Measurements from ENCODE around the gene EIF4G1.

The EIF4G1 gene

DNA sequence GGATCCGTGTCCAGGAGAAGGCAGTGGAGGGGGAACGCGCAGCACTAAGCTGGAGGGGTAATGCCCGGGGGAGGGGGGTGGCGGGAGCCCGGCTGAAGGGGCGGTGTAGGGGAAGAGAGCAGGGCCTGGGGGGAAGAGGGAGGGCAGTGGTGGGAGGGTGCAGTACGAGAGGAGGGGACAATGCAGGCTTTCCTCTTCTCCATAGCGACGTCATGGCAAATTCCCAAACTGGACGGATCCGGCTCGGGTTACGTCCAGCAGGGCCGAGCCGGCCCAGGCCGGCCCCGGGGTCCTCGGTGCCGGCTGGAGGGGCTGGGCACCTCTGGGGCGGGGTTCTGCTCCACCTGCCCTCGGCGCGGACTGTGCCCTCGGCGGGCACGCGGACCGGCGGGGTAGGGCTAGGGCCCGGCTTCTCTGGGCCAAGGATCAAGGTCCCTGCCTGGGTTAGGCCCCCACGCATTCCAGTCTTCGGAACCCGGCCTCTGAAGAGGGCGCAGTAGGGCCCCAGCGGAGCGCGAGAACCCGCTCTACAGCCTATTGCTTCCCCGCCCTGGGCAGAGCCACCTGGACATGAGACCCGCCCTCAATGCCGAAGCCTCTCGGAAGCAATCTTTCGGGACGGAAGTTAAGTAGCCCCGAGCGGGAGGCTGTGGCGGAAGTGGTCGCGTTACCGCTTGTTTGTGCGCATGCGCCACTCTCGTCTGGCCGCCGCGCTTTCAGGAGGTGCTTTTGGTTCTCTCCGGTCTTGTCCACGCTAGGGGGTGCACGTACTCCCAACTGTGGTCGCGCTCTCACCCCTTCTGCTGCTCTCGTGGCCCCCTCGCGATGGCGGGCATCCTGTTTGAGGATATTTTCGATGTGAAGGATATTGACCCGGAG lies 48.5 kb downstream of the EIF4G1 start:
- H3K9me2 ChIP-seq (ENCODE audit: low read depth, low read length) = no peaks in the 10 kb centered on the region

DNA sequence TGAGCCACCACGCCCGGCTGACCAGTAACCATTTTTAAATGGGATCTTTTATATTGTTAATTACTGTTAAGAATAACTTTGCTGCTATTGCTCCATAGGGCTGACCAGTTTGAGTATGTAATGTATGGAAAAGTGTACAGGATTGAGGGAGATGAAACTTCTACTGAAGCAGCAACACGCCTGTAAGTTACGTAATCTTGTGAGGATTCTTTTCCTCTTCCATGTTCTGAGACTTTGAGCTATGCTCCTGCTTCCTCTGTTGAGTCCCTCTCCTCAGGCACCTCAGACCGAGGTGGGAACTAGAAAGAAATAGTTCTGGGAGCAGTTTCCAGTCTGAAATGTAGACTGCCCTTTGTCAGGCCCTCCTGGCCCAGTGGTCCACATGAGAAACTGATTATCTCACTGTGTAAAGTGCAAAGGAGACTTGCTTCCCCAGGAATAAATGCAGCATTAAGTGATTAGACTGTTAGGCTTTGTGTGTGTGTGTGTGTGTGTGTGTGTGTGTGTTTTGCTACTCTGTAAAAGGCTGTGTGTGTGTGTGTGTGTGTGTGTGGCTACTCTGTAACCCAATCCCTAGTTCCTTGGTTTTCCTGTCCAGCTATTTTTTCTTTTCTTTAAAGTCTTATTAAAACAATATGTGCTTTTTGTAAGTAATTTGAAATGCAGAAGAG lies 52.3 kb downstream of the EIF4G1 start:
- H2AFZ ChIP-seq (ENCODE audit: low read length) = no peak overlapping the region
- TF ChIP-seq, protein P1, sequence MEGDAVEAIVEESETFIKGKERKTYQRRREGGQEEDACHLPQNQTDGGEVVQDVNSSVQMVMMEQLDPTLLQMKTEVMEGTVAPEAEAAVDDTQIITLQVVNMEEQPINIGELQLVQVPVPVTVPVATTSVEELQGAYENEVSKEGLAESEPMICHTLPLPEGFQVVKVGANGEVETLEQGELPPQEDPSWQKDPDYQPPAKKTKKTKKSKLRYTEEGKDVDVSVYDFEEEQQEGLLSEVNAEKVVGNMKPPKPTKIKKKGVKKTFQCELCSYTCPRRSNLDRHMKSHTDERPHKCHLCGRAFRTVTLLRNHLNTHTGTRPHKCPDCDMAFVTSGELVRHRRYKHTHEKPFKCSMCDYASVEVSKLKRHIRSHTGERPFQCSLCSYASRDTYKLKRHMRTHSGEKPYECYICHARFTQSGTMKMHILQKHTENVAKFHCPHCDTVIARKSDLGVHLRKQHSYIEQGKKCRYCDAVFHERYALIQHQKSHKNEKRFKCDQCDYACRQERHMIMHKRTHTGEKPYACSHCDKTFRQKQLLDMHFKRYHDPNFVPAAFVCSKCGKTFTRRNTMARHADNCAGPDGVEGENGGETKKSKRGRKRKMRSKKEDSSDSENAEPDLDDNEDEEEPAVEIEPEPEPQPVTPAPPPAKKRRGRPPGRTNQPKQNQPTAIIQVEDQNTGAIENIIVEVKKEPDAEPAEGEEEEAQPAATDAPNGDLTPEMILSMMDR (IDR thresholded peaks at IDR 0.05; ENCODE audit: low read length) = no peak
- TF ChIP-seq EZH2 (IDR thresholded peaks at IDR 0.05; ENCODE audit: borderline replicate concordance, low read length) = no peak
- H3K27ac ChIP-seq (ENCODE audit: low read depth, low read length, poor library complexity, severe bottlenecking) = no peak overlapping the region
- H3K9me3 ChIP-seq (ENCODE audit: low read length) = no peaks in the 10 kb centered on the region
- no peaks in the 10 kb centered on the region for H3K9me2 ChIP-seq (ENCODE audit: low read depth, low read length)
- H3K36me3 ChIP-seq (ENCODE audit: insufficient read depth, low read length) = peaks cover 46% of the 10 kb centered on the region
- peaks cover 13% of the 10 kb centered on the region for H3K4me1 ChIP-seq (ENCODE audit: insufficient read depth, low read length, severe bottlenecking)
- H3K27me3 ChIP-seq (ENCODE audit: insufficient read depth, low read length) = no peaks in the 10 kb centered on the region
- H3K9ac ChIP-seq (ENCODE audit: low read length) = no peak overlapping the region
- H3K4me3 ChIP-seq (ENCODE audit: low read depth, low read length, poor library complexity, severe bottlenecking) = no peak overlapping the region
- H3K79me2 ChIP-seq (ENCODE audit: insufficient read depth, low read length) = no peaks in the 10 kb centered on the region
- H4K20me1 ChIP-seq (ENCODE audit: insufficient read depth, low read length) = no peaks in the 10 kb centered on the region
- H3F3A ChIP-seq (ENCODE audit: insufficient read depth, low read length) = no peaks in the 10 kb centered on the region
- H3K4me2 ChIP-seq (ENCODE audit: low read length) = no peak overlapping the region

More for the DNA sequence above, 48.5 kb downstream of the EIF4G1 start:
- H3K27me3 ChIP-seq (ENCODE audit: insufficient read depth, low read length) = peaks cover 3% of the 10 kb centered on the region; the same call in 1 of the 2 replicates
- H3K4me1 ChIP-seq (ENCODE audit: insufficient read depth, low read length, severe bottlenecking) = peaks cover 19% of the 10 kb centered on the region
- no peak overlapping the region for H2AFZ ChIP-seq (ENCODE audit: low read length)
- TF ChIP-seq, protein P1 (IDR thresholded peaks at IDR 0.05; ENCODE audit: low read length) = peak; percentile 83
- TF ChIP-seq EZH2 (IDR thresholded peaks at IDR 0.05; ENCODE audit: borderline replicate concordance, low read length) = no peak
- H3K27ac ChIP-seq (ENCODE audit: low read depth, low read length, poor library complexity, severe bottlenecking) = peak overlapping the region; percentile 41
- H3K9ac ChIP-seq (ENCODE audit: low read length) = peak overlapping the region; percentile 87
- H3K4me2 ChIP-seq (ENCODE audit: low read length) = peak overlapping the region; percentile 83
- H3K79me2 ChIP-seq (ENCODE audit: insufficient read depth, low read length) = no peaks in the 10 kb centered on the region
- H3F3A ChIP-seq (ENCODE audit: insufficient read depth, low read length) = no peaks in the 10 kb centered on the region
- H4K20me1 ChIP-seq (ENCODE audit: insufficient read depth, low read length) = no peaks in the 10 kb centered on the region
- H3K9me3 ChIP-seq (ENCODE audit: low read length) = no peaks in the 10 kb centered on the region
- H3K36me3 ChIP-seq (ENCODE audit: insufficient read depth, low read length) = peaks cover 28% of the 10 kb centered on the region
- peak overlapping the region; percentile 84 for H3K4me3 ChIP-seq (ENCODE audit: low read depth, low read length, poor library complexity, severe bottlenecking)

DNA sequence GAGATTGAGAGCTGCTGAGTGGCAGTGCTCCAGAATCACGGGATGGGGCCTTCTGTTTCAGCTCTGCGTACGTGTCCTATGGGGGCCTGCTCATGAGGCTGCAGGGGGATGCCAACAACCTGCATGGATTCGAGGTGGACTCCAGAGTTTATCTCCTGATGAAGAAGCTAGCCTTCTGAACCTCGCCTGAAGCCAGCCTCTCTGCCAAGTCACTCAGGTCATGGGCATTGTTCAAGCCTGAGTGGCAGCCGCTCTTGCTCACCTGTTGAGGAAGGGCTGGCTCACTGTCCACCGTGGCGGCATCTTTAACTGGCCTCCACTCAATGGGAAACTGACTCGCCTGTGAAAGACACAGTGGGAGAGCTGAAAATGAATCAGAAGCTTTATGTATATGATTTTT lies 53.7 kb downstream of the EIF4G1 start:
- TF ChIP-seq, protein P1 (IDR thresholded peaks at IDR 0.05; ENCODE audit: low read length) = no peak
- TF ChIP-seq EZH2 (IDR thresholded peaks at IDR 0.05; ENCODE audit: borderline replicate concordance, low read length) = no peak
- Histone ChIP-seq H3K27ac (ENCODE audit: low read depth, low read length, poor library complexity, severe bottlenecking) (no peak overlapping the region), H3F3A (ENCODE audit: insufficient read depth, low read length) (no peaks in the 10 kb centered on the region), H3K36me3 (ENCODE audit: insufficient read depth, low read length) (peaks cover 46% of the 10 kb centered on the region), H3K9ac (ENCODE audit: low read length) (no peak overlapping the region), H3K79me2 (ENCODE audit: insufficient read depth, low read length) (no peaks in the 10 kb centered on the region), H3K27me3 (ENCODE audit: insufficient read depth, low read length) (no peaks in the 10 kb centered on the region), H2AFZ (ENCODE audit: low read length) (no peak overlapping the region), H3K9me3 (ENCODE audit: low read length) (no peaks in the 10 kb centered on the region), H3K4me2 (ENCODE audit: low read length) (no peak overlapping the region), H3K4me3 (ENCODE audit: low read depth, low read length, poor library complexity, severe bottlenecking) (no peak overlapping the region), H3K4me1 (ENCODE audit: insufficient read depth, low read length, severe bottlenecking) (peaks cover 13% of the 10 kb centered on the region), H3K9me2 (ENCODE audit: low read depth, low read length) (no peaks in the 10 kb centered on the region), H4K20me1 (ENCODE audit: insufficient read depth, low read length) (no peaks in the 10 kb centered on the region)

All from OCI-LY1 (cell line).